Measurements from ENCODE around the gene SLC16A5. TPM values are rescaled to one million over a fixed set of nuclear protein-coding genes. Genes with fewer than 3 reads are reported as not detected.
A peak's percentile ranks its signal among the peaks of the same experiment; 100 is the strongest.

The SLC16A5 gene
- total RNA-seq, 2 donors from 2014 or later: 28.8 to 54.0 TPM

DNA sequence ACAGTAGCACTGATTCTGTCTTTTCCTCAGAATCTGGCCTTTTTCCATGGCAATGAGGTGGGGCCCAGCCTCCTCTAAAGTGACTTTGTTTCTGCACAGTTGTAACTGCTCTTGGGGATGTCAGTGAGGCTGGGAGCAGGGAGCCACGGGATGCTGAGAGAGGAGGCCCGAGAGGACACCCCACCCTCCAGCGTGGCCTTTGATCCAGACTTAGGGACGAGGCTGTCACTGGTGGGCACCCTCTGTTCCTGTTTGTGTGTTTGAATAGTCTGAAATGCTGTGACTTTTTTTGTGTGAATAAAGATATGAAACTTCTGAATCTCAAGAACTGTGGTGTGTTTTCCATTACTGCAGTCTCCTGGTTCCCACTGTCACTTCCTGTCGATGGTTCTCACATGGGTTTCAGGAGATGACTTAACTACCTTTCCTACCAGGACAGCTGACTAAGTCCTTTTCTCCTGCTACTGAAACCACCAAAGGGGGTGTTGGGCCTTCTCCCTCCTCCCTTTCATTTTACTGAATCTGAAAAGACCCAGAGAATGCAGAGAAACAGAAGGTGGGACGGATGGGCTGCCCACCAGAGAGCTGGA lies 22.1 kb upstream of the SLC16A5 start:
- H3K4me3 Mint-ChIP-seq: no peak overlapping the region

DNA sequence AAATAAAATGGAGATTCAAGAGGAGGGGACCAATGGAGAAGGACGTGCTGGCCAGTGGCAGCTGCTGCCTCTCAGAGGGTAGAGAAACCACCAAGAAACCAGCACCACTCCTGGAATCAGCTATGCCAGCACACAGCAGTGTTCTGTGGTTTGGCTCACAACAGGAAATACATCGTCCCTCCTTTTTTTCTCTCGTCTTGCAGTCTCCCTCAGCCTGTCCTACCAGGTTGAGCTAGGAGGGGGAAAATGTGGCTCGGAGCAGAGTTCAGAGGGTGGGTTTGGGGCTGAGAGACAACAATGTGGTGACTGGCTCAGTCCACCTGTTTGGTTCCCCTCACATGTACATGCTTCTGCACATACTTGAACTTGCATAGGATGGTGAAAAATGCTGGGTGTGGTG lies 19.9 kb upstream of the SLC16A5 start:
- peaks cover 1% of the 10 kb centered on the region for H3K9me3 Mint-ChIP-seq
- no peaks in the 10 kb centered on the region for H3K9me3 ChIP-seq (ENCODE audit: control insufficient read depth, low read length)
- no peak overlapping the region for H3K4me3 Mint-ChIP-seq
- H3K4me1 ChIP-seq (ENCODE audit: control insufficient read depth, insufficient read depth, low read length): no peaks in the 10 kb centered on the region
- WGBS, 2 experiments (ENCODE audit: insufficient coverage in 1 of 2, insufficient read length in 1 of 2): 78 to 90% methylated on average over 1 to 4 of the region's 4 CpGs
- no peaks in the 10 kb centered on the region for H3K27me3 ChIP-seq (ENCODE audit: control insufficient read depth, insufficient read depth, low read length, poor library complexity, severe bottlenecking)
- no peak overlapping the region for H3K4me3 ChIP-seq (ENCODE audit: low read length)
- DNase-seq: no peak
- no peak overlapping the region for H3K27ac ChIP-seq (ENCODE audit: low read depth, low read length)
- TF ChIP-seq, protein P1, sequence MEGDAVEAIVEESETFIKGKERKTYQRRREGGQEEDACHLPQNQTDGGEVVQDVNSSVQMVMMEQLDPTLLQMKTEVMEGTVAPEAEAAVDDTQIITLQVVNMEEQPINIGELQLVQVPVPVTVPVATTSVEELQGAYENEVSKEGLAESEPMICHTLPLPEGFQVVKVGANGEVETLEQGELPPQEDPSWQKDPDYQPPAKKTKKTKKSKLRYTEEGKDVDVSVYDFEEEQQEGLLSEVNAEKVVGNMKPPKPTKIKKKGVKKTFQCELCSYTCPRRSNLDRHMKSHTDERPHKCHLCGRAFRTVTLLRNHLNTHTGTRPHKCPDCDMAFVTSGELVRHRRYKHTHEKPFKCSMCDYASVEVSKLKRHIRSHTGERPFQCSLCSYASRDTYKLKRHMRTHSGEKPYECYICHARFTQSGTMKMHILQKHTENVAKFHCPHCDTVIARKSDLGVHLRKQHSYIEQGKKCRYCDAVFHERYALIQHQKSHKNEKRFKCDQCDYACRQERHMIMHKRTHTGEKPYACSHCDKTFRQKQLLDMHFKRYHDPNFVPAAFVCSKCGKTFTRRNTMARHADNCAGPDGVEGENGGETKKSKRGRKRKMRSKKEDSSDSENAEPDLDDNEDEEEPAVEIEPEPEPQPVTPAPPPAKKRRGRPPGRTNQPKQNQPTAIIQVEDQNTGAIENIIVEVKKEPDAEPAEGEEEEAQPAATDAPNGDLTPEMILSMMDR (conservative IDR thresholded peaks at IDR 0.05): no peak
- H3K27me3 Mint-ChIP-seq (ENCODE audit: insufficient read depth): no peaks in the 10 kb centered on the region
- peaks cover 22% of the 10 kb centered on the region for H3K36me3 ChIP-seq (ENCODE audit: control insufficient read depth, insufficient read depth, low read length)
- peaks cover 3% of the 10 kb centered on the region for H3K4me1 Mint-ChIP-seq
- H3K9ac ChIP-seq (ENCODE audit: extremely low read depth, low read length, poor library complexity, severe bottlenecking): no peak overlapping the region
- H3K27ac Mint-ChIP-seq: no peak overlapping the region
- H3K36me3 Mint-ChIP-seq (ENCODE audit: low read depth): peaks cover 30% of the 10 kb centered on the region

More for the DNA sequence above, 22.1 kb upstream of the SLC16A5 start:
- Histone ChIP-seq H3K36me3 (ENCODE audit: control insufficient read depth, insufficient read depth, low read length) (peaks cover 44% of the 10 kb centered on the region), H3K9me3 (ENCODE audit: control insufficient read depth, low read length) (no peaks in the 10 kb centered on the region), H3K27me3 (ENCODE audit: control insufficient read depth, insufficient read depth, low read length, poor library complexity, severe bottlenecking) (no peaks in the 10 kb centered on the region), H3K9ac (ENCODE audit: extremely low read depth, low read length, poor library complexity, severe bottlenecking) (no peak overlapping the region), H3K27ac (ENCODE audit: low read depth, low read length) (no peak overlapping the region), H3K4me1 (ENCODE audit: control insufficient read depth, insufficient read depth, low read length) (peaks cover 3% of the 10 kb centered on the region), H3K4me3 (ENCODE audit: low read length) (no peak overlapping the region)
- 95 to 100% methylated on average over 3 to 6 of the region's 6 CpGs for WGBS, 2 experiments (ENCODE audit: insufficient coverage in 1 of 2, insufficient read length in 1 of 2)
- TF ChIP-seq, protein P1 (conservative IDR thresholded peaks at IDR 0.05): no peak
- Mint-ChIP-seq H3K9me3 (peaks cover 1% of the 10 kb centered on the region), H3K36me3 (ENCODE audit: low read depth) (peaks cover 51% of the 10 kb centered on the region), H3K4me1 (peaks cover 3% of the 10 kb centered on the region), H3K27ac (no peak overlapping the region), H3K27me3 (ENCODE audit: insufficient read depth) (no peaks in the 10 kb centered on the region)
- DNase-seq: no peak

DNA sequence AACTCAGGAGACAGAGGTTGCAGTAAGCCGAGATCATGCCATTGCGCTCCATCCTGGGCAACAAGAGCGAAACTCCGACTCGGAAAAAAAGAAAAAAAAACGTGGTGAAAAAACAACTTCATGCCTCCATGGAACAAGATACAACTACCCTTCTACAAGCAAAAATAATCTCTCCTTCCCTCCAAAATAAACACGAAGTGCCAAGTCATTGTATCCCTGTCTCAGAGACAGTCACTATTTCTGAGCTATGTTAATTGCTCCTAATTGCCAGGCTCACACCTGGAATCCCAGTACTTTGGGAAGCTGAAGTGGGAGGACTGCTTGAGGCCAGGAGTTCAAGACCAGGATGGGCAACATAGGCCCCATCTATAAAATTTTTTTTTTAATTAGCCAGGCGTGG lies 19.0 kb upstream of the SLC16A5 start:
- no peak for DNase-seq
- 87 to 95% methylated on average over 4 to 8 of the region's 8 CpGs for WGBS, 2 experiments (ENCODE audit: insufficient coverage in 1 of 2, insufficient read length in 1 of 2)
- H3K27me3 Mint-ChIP-seq (ENCODE audit: insufficient read depth): no peaks in the 10 kb centered on the region
- H3K27me3 ChIP-seq (ENCODE audit: control insufficient read depth, insufficient read depth, low read length, poor library complexity, severe bottlenecking): no peaks in the 10 kb centered on the region
- H3K9me3 Mint-ChIP-seq: peaks cover 1% of the 10 kb centered on the region
- H3K9ac ChIP-seq (ENCODE audit: extremely low read depth, low read length, poor library complexity, severe bottlenecking): no peak overlapping the region
- H3K4me1 Mint-ChIP-seq: peaks cover 3% of the 10 kb centered on the region
- no peaks in the 10 kb centered on the region for H3K4me1 ChIP-seq (ENCODE audit: control insufficient read depth, insufficient read depth, low read length)
- H3K4me3 ChIP-seq (ENCODE audit: low read length): no peak overlapping the region
- no peaks in the 10 kb centered on the region for H3K9me3 ChIP-seq (ENCODE audit: control insufficient read depth, low read length)
- H3K27ac ChIP-seq (ENCODE audit: low read depth, low read length): no peak overlapping the region
- H3K36me3 Mint-ChIP-seq (ENCODE audit: low read depth): peaks cover 21% of the 10 kb centered on the region
- H3K4me3 Mint-ChIP-seq: no peak overlapping the region
- peaks cover 13% of the 10 kb centered on the region for H3K36me3 ChIP-seq (ENCODE audit: control insufficient read depth, insufficient read depth, low read length)
- TF ChIP-seq, protein P1 (conservative IDR thresholded peaks at IDR 0.05): no peak
- peak overlapping the region; percentile 28 for H3K27ac Mint-ChIP-seq

Data from endodermal cell (in vitro differentiated cells).